Epithelial cell of proximal tubule (primary cell): Measurements from ENCODE around the gene CTAGE9. TPM values are rescaled to one million over a fixed set of nuclear protein-coding genes. Genes with fewer than 3 reads are reported as not detected.
"Not testable (repeated sequence)": the region's sequence is repeated elsewhere in the genome, so short reads cannot be mapped to it uniquely, and the experiment has no call there.

Source experiments
- DNase-seq: peaks from one replicate; pipeline ENCODE4 v3.0.0-alpha.2; 2011; ENCODE audit warnings: low read depth
- H3K4me3 ChIP-seq: 2 replicates; pipeline ENCODE4 v1.5.1; 2011; ENCODE audit warnings: low read depth, mild to moderate bottlenecking, low read length
- total RNA-seq: library from RNA; depleted of rRNA; stranded (reverse); fragments of >200 nt; gene quantifications from 2 replicates; pipeline ENCODE4 v1.2.3, GENCODE V29; 2015
- TF ChIP-seq, protein P1 (sequence below): conservative IDR thresholded peaks from 2 replicates; pipeline ENCODE4 v1.5.1; 2012; ENCODE audit warnings: low read depth, mild to moderate bottlenecking, low read length

The CTAGE9 gene
- not detected in 2 replicates for total RNA-seq

- not testable (repeated sequence) for DNase-seq, H3K4me3 ChIP-seq
These were observed at the start of gene CTAGE9 for GRCh38 chr6:131710917-131711316. Gene CTAGE9 (minus strand): TSS chr6:131711017. CDS start chr6:131711017, 0 bp downstream.

GRCh38 chr6:131758920-131759319 lies 48.1 kb upstream of the CTAGE9 start:
- TF ChIP-seq, protein P1, sequence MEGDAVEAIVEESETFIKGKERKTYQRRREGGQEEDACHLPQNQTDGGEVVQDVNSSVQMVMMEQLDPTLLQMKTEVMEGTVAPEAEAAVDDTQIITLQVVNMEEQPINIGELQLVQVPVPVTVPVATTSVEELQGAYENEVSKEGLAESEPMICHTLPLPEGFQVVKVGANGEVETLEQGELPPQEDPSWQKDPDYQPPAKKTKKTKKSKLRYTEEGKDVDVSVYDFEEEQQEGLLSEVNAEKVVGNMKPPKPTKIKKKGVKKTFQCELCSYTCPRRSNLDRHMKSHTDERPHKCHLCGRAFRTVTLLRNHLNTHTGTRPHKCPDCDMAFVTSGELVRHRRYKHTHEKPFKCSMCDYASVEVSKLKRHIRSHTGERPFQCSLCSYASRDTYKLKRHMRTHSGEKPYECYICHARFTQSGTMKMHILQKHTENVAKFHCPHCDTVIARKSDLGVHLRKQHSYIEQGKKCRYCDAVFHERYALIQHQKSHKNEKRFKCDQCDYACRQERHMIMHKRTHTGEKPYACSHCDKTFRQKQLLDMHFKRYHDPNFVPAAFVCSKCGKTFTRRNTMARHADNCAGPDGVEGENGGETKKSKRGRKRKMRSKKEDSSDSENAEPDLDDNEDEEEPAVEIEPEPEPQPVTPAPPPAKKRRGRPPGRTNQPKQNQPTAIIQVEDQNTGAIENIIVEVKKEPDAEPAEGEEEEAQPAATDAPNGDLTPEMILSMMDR, result no peak
- DNase-seq, result no peak

GRCh38 chr6:131756039-131756438 lies 45.2 kb upstream of the CTAGE9 start:
- TF ChIP-seq, protein P1, result no peak
- no peak for DNase-seq
- no peak overlapping the region for H3K4me3 ChIP-seq

More at GRCh38 chr6:131758920-131759319, 48.1 kb upstream of the CTAGE9 start:
- no peak overlapping the region for H3K4me3 ChIP-seq

DNA sequence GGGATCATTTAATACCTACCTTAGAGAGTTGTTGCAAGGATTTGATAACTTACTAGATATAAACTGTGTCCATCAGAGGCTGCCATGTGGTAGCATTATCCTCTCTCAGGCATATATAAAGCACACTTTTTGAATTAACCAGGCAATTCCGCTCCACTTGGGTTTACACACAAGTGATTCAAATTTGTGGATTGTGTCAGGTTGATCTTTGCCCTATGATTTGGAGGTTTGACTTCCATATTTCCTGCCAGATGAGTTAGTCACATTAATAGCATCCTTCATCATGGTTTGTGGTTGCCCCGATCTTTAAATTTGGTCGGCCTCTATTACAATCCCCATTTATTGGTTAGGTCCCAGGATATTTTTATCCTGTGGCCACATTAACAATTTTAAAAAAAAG lies 44.8 kb upstream of the CTAGE9 start:
- TF ChIP-seq, protein P1, result no peak
- no peak overlapping the region for H3K4me3 ChIP-seq
- DNase-seq, result no peak

GRCh38 chr6:131754715-131755567 lies 44.1 kb upstream of the CTAGE9 start:
- H3K4me3 ChIP-seq, result no peak overlapping the region
- no peak for DNase-seq
- TF ChIP-seq, protein P1, result no peak

GRCh38 chr6:131754088-131754487 lies 43.3 kb upstream of the CTAGE9 start:
- no peak overlapping the region for H3K4me3 ChIP-seq
- no peak for DNase-seq
- TF ChIP-seq, protein P1, result no peak

- DNase-seq, result not testable (repeated sequence)
These were observed 40.3 kb upstream of the CTAGE9 start for GRCh38 chr6:131751012-131751715.

More at GRCh38 chr6:131751012-131751715, 40.3 kb upstream of the CTAGE9 start:
- H3K4me3 ChIP-seq, result not testable (repeated sequence)
